Endothelial cell of umbilical vein (primary cell): ENCODE results near the gene TWIST2. TPM values are rescaled to one million over a fixed set of nuclear protein-coding genes. Genes with fewer than 3 reads are reported as not detected.

Experiments
- BruUV-seq: library from RNA; stranded (reverse); fragments of 400-500 nt; replicated peaks from 2 replicates; lab custom pipeline; 2021; lab: Mats Ljungman, UMichigan
- CTCF ChIA-PET: fragments of 300-600, 350-600 bp; sonication (Branson Sonifier 250); formaldehyde crosslinking; loops from one replicate; lab custom pipeline; 2021; ENCODE audit warnings: antibody characterized with exemption, inconsistent platforms; lab: Charles Lee
- POLR2A ChIA-PET: fragments of 300-600, 350-600 bp; sonication (Branson Sonifier 250); formaldehyde crosslinking; loops from one replicate; lab custom pipeline; 2021; ENCODE audit warnings: antibody characterized with exemption, inconsistent platforms; lab: Charles Lee
- DNase-seq: peaks from one replicate; pipeline ENCODE4 v3.0.0-alpha.2; 2011; ENCODE audit warnings: low read depth, low spot score
- FAIRE-seq: peaks from 2 replicates; lab custom pipeline; 2011; peaks lifted over from hg19 to GRCh38; lab: Jason Lieb, UNC
- H2AFZ ChIP-seq: 2 replicates; pipeline ENCODE4 v1.6.0; 2012; ENCODE audit warnings: low read depth, low read length, control low read depth, inconsistent platforms
- H3K27ac ChIP-seq: 2 replicates; pipeline ENCODE4 v1.5.1; 2011; ENCODE audit warnings: low read depth, mild to moderate bottlenecking, control low read depth, low read length, moderate library complexity; ENCODE audit not compliant: insufficient read depth
- H3K27me3 ChIP-seq, 2 experiments: 2 replicates each; pipeline versions ENCODE4 v1.6.0 to v1.6.1; 2011; ENCODE audit warnings: low read length in 2 of 2, mixed read lengths in 1 of 2; ENCODE audit not compliant: control insufficient read depth in 2 of 2, insufficient read depth in 2 of 2
- H3K36me3 ChIP-seq, 2 experiments: 2 replicates in 1 of 2; 3 replicates in 1 of 2; pipeline ENCODE4 v1.5.1; 2011; ENCODE audit warnings: low read length in 2 of 2, mild to moderate bottlenecking in 1 of 2, moderate library complexity in 1 of 2; ENCODE audit not compliant: control insufficient read depth in 2 of 2, insufficient read depth in 2 of 2; ENCODE audit errors: extremely low read depth in 1 of 2
- H3K4me1 ChIP-seq: 3 replicates; pipeline ENCODE4 v1.5.1; 2011; ENCODE audit warnings: mild to moderate bottlenecking, low read length; ENCODE audit not compliant: control insufficient read depth, insufficient read depth; ENCODE audit errors: extremely low read depth
- H3K4me2 ChIP-seq: 2 replicates; pipeline ENCODE4 v1.6.1; 2011; ENCODE audit warnings: low read length, control low read depth, mixed read lengths; ENCODE audit not compliant: insufficient read depth
- H3K4me3 ChIP-seq, 3 experiments: fragments of 200-600 bp in 1 of 3; sonication (generic), shearing (Covaris generic) in 1 of 3; replicated peaks in 1 of 3; 2 replicates each; pipeline ENCODE4 v1.5.1; 2011 to 2016; ENCODE audit warnings: control low read depth in 3 of 3, low read length in 3 of 3, mild to moderate bottlenecking in 2 of 3, inconsistent platforms in 1 of 3, low read depth in 1 of 3, moderate library complexity in 1 of 3; ENCODE audit not compliant: insufficient read depth in 1 of 3
- H3K79me2 ChIP-seq: 2 replicates; pipeline ENCODE4 v1.6.0; 2012; ENCODE audit warnings: low read length, inconsistent platforms; ENCODE audit not compliant: control insufficient read depth, insufficient read depth
- H3K9ac ChIP-seq: replicated peaks from 2 replicates; pipeline ENCODE3; 2011; ENCODE audit warnings: low read length, control low read depth; ENCODE audit not compliant: insufficient read depth; ENCODE audit errors: extremely low read depth
- H3K9me1 ChIP-seq: replicated peaks from 3 replicates; pipeline ENCODE4 v1.6.0; 2011; ENCODE audit warnings: mild to moderate bottlenecking, low read length; ENCODE audit not compliant: control insufficient read depth, insufficient read depth; ENCODE audit errors: extremely low read depth
- H3K9me3 ChIP-seq: replicated peaks from 2 replicates; pipeline ENCODE4 v1.5.1; 2012; ENCODE audit warnings: low read length, inconsistent platforms; ENCODE audit not compliant: control insufficient read depth, insufficient read depth
- H4K20me1 ChIP-seq: replicated peaks from 2 replicates; pipeline ENCODE3; 2011; ENCODE audit warnings: mild to moderate bottlenecking, low read length; ENCODE audit not compliant: control insufficient read depth, insufficient read depth; ENCODE audit errors: extremely low read depth
- CTCF ChIP-seq, 2 donors: IDR thresholded peaks; 1 replicate in 1 of 2; 2 replicates in 1 of 2; pipeline ENCODE4 v1.5.1; 2011; ENCODE audit warnings: low read length in 2 of 2, mild to moderate bottlenecking in 2 of 2, moderate library complexity in 2 of 2, control low read depth in 1 of 2, inconsistent platforms in 1 of 2, low read depth in 1 of 2; ENCODE audit not compliant: insufficient read depth in 1 of 2; ENCODE audit errors: extremely low read depth in 1 of 2
- EZH2 ChIP-seq: IDR thresholded peaks from 2 replicates; pipeline ENCODE4 v1.6.1; 2012; ENCODE audit warnings: borderline replicate concordance, low read depth, mild to moderate bottlenecking, moderate library complexity, low read length, inconsistent platforms; ENCODE audit not compliant: severe bottlenecking
- FOS ChIP-seq: IDR thresholded peaks from 2 replicates; pipeline ENCODE4 v1.6.1; 2011; ENCODE audit warnings: mild to moderate bottlenecking, low read length, moderate library complexity, borderline replicate concordance; ENCODE audit not compliant: insufficient read depth
- GATA2 ChIP-seq: IDR thresholded peaks from 2 replicates; pipeline ENCODE4 v1.7.0; 2011; ENCODE audit warnings: low read depth, mild to moderate bottlenecking, moderate library complexity, mixed read lengths, low read length; ENCODE audit not compliant: insufficient read length, insufficient read depth
- JUN ChIP-seq: IDR thresholded peaks from 2 replicates; pipeline ENCODE4 v1.6.1; 2011; ENCODE audit warnings: borderline replicate concordance, low read depth; ENCODE audit not compliant: insufficient read length, insufficient read depth
- MAX ChIP-seq: IDR thresholded peaks from 2 replicates; pipeline ENCODE4 v1.6.1; 2011; ENCODE audit not compliant: insufficient read depth, insufficient read length
- MYC ChIP-seq: IDR thresholded peaks from one replicate; pipeline ENCODE4 v1.6.1; 2011; ENCODE audit warnings: mild to moderate bottlenecking, low read depth, low read length
- POLR2A ChIP-seq: IDR thresholded peaks from 2 replicates; pipeline ENCODE4 v1.6.1; 2012; ENCODE audit warnings: low read depth, mild to moderate bottlenecking, control low read depth, low read length
- POLR2AphosphoS5 ChIP-seq: IDR thresholded peaks from 2 replicates; pipeline ENCODE4 v1.6.1; 2012; ENCODE audit warnings: low read depth, mild to moderate bottlenecking, control low read depth, low read length, moderate library complexity; ENCODE audit not compliant: insufficient read depth
- dilution Hi-C: fragments of 300-500 bp; cut with MboI; formaldehyde crosslinking; loops from one replicate; pipeline ENCODE4 v1.15.0; 2019; ENCODE audit warnings: low sequenced_read_pairs; ENCODE audit not compliant: extremely low pct_ligation_motif_present
- intact Hi-C: fragments of 100-400 bp; cut with micrococcal nuclease; formaldehyde crosslinking; loops from one replicate; pipeline ENCODE4 v1.10.0; 2022
- polyA plus RNA-seq, 4 experiments: library from polyadenylated mRNA; depleted of rRNA in 3 of 4; stranded (reverse) in 3 of 4; unstranded in 1 of 4; fragments of >200 nt; gene quantifications; 2 replicates each; pipeline versions ENCODE4 v1.2.1 to v1.2.3, GENCODE V29; 2011 to 2012; ENCODE audit warnings: missing spikeins in 1 of 4
- total RNA-seq: library from RNA; stranded (reverse); gene quantifications from 2 replicates; pipeline ENCODE4 v1.2.3, GENCODE V29; 2021

TWIST2 gene
- total and polyA plus RNA-seq, 2 donors (not counting 3 experiments of a cell fraction or from before 2014, with no cell fraction given): 2.3 to 3.4 TPM

GRCh38 chr2:238865744-238866355, 18.0 kb downstream of the TWIST2 start:
- Histone ChIP-seq H3K36me3 (no peaks in the 10 kb centered on the region), H3K4me1 (peaks cover 19% of the 10 kb centered on the region), H3K27ac (no peak overlapping the region), H3K4me2 (no peak overlapping the region), H3K9me3 (no peaks in the 10 kb centered on the region), H3K27me3 (no peaks in the 10 kb centered on the region), H4K20me1 (no peaks in the 10 kb centered on the region), H3K9me1 (no peaks in the 10 kb centered on the region), H3K9ac (no peak overlapping the region), H2AFZ (no peak overlapping the region), H3K79me2 (no peaks in the 10 kb centered on the region), H3K4me3 (no peak overlapping the region)
- no TSS peak for BruUV-seq
- no peak for FAIRE-seq
- intact Hi-C loops (no loop called here), dilution Hi-C loops (no loop called here)
- no peak for TF ChIP-seq POLR2AphosphoS5
- ChIA-PET CTCF (no interaction called here), POLR2A (no interaction called here)
- DNase-seq: no peak

GRCh38 chr2:238866656-238867277, 18.9 kb downstream of the TWIST2 start:
- no peak overlapping the region for H3K9ac ChIP-seq
- dilution Hi-C loops: no loop called here
- H4K20me1 ChIP-seq: no peaks in the 10 kb centered on the region
- no peaks in the 10 kb centered on the region for H3K79me2 ChIP-seq
- no peak overlapping the region for H3K4me2 ChIP-seq
- ChIA-PET POLR2A (no interaction called here), CTCF (no interaction called here)
- DNase-seq: peak; percentile 11
- no peak overlapping the region for H3K27ac ChIP-seq
- FAIRE-seq: no peak
- no TSS peak for BruUV-seq
- no peaks in the 10 kb centered on the region for H3K27me3 ChIP-seq
- no peak overlapping the region for H3K4me3 ChIP-seq
- no peak overlapping the region for H2AFZ ChIP-seq
- peaks cover 19% of the 10 kb centered on the region for H3K4me1 ChIP-seq
- no peak for TF ChIP-seq EZH2
- no peak for TF ChIP-seq MYC
- TF ChIP-seq GATA2: no peak
- TF ChIP-seq POLR2A: no peak
- TF ChIP-seq MAX: no peak
- no peak for TF ChIP-seq CTCF (IDR thresholded peaks at IDR 0.05; ENCODE audit: extremely low read depth in 1 of 2, insufficient read depth in 1 of 2, low read depth in 1 of 2, low read length in 2 of 2)
- no peak for TF ChIP-seq FOS
- no peak for TF ChIP-seq POLR2AphosphoS5
- no peak for TF ChIP-seq JUN
- intact Hi-C loops: no loop called here
- H3K9me1 ChIP-seq: no peaks in the 10 kb centered on the region
- H3K36me3 ChIP-seq: no peaks in the 10 kb centered on the region
- no peaks in the 10 kb centered on the region for H3K9me3 ChIP-seq
